HG03439 (cell line): Measurements from ENCODE around the gene ANO1.

Source experiments
- ATAC-seq: cut with Tn5 transposase; IDR thresholded peaks from one replicate; pipeline ENCODE4 v1.9.1; 2021; ENCODE audit warnings: mild to moderate bottlenecking, moderate library complexity; ENCODE audit not compliant: unreplicated experiment

The ANO1 gene

DNA sequence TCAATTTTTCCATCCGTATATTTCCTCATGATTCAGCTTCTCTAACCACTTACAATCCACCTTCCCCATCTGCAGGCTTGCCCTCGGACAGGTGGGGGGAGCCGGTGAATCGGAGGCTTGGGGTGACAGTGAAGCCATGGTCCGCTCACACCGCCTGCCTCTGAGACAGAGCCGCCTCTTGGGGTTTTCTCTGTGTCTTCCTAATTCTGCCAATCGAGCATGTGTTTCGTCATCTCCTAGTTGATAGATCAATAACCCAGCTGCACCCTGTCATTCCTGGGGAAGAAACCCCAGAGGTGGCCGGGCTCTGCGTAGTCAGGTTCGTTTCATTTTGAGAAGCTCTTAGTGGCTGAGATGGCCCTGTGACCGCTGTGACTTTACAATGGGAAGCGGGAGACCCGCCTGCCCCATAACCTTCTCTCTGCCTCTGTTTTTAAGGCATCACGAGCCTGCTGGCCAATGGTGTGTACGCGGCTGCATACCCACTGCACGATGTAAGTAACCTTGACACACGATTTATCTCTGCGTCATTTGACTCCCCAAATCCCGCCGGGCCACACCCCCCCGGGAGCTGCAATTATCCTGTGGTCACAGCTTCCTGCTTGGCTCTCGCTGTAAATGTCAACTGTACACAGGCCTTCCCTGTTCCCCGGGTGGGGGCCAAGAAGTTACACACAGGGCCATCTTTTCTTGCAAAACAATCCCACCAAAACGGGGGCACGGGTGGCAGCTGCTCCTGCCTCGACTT lies 33.3 kb downstream of the ANO1 start:
- no peak for ATAC-seq

DNA sequence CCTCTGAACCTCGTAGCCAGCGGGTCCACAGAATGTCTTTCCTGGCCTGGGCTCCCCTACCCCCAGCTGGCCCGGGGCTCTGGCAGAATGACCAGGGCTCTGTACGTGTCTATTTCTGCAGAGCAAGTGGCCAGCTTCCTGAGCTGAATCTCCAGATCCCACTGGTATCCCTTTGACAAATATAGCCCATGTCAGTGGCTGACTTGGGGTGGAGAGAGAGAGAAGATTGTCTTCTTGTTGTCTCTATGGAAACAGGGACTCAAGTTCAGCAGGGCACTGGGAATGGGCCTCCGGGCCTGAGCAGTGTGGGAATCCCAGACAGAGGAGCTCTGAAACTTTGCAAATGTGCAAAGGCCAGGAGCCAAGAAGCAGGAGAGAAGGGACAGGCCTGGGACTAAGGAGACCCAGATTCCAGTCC lies 33.9 kb downstream of the ANO1 start:
- ATAC-seq = no peak

DNA sequence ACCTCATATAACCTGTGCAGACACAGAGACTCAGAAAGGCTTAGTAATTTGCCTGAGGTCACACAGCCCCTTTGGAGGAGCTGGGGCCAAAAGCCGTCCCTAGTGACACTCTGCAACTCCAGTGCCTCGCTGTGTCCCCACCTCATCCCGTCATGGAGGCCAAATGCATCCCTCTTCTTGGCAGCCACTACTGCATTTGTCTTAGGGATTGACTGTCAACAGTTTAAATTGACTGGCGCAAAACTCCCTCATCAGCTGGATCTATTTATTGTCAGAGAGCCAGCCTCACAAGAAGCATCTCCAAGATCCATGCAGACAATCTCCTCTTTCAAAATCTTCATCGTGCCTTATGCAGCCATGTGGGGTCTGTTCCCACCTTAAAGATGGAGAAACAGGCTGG lies 35.7 kb downstream of the ANO1 start:
- no peak for ATAC-seq

DNA sequence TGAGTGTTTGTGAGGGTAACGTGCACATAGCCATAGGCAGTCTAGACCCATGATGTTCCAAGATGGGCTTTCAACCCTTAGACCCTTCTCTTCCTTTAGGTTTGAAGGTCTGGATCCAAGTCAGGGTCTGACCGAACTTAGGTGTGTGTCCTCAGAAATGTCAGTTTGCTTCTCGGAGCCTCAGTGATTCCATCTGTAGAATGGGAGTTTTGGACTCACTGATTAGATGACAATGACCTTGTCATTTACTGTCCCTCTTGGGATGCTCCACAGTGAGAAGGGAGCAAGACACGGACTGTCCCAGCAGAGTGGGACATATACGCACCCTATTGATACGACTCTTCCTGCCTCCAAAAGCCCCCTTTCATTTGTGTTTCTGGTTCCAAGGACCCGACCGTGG lies 37.7 kb downstream of the ANO1 start:
- ATAC-seq = no peak

GRCh38 chr11:70116386-70117065 lies 38.4 kb downstream of the ANO1 start:
- no peak for ATAC-seq

DNA sequence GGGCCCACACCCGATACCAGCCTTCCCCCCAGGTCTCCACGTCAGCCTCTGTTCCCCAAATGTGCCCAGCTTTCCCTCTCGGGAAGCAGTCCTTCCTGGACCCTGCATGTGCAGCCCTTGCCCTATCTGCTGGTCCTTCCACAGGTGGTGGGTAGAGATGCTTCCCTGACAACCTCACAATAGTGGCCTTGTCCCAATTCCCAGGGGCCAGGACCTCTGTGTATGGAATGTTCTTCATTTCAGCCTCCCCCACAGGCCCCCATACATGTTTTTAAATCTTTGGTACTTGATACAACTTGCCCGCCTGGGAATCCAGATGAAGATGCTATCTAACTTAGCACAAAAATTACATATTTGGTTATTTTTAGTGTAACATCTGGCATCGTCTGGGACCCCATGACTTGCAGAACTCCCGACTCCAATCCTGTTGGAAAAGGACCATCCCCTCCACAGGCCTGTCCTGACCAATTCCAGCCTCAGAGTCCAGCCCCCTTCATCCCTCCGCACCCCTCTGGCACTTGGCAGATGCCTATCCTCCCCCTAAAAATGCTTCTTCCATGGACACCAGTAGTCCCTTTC lies 39.5 kb downstream of the ANO1 start:
- ATAC-seq = no peak

DNA sequence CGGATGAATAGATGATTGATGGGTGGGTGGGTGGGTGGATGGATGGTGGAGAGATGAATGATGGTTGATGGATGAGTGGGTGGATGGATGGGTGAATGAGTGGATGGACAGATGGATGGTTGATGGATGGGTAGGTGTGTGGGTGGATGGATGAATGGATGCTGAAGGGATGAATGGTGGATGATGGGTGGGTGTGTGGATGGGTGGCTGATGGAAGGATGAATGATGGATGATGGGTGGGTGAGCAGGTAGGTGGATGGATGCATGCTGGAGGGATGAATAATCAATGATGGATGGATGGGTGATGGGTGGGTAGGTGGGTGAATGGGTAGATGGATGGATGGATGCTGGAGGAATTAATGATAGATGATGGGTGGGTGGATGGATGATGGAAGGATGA lies 40.5 kb downstream of the ANO1 start:
- ATAC-seq = no peak

DNA sequence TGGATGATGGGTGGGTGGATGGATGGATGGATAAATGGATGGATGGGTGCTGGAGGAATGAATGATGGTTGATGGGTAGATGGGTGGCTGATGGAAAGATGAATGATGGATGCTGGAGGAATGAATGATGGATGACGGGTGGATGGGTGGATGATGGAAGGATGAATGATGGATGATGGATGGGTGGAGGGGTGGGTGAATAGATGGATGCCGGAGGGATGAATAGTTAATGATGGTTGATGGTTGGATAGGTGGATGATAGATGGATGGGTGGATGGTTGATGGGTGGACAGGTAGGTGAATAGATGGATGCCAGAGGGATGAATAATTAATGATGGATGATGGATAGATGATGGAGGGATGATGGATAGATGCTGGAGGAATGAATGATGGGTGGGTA lies 41.4 kb downstream of the ANO1 start:
- ATAC-seq = no peak

- ATAC-seq = no peak
These were observed 42.6 kb downstream of the ANO1 start for GRCh38 chr11:70120674-70121073.

DNA sequence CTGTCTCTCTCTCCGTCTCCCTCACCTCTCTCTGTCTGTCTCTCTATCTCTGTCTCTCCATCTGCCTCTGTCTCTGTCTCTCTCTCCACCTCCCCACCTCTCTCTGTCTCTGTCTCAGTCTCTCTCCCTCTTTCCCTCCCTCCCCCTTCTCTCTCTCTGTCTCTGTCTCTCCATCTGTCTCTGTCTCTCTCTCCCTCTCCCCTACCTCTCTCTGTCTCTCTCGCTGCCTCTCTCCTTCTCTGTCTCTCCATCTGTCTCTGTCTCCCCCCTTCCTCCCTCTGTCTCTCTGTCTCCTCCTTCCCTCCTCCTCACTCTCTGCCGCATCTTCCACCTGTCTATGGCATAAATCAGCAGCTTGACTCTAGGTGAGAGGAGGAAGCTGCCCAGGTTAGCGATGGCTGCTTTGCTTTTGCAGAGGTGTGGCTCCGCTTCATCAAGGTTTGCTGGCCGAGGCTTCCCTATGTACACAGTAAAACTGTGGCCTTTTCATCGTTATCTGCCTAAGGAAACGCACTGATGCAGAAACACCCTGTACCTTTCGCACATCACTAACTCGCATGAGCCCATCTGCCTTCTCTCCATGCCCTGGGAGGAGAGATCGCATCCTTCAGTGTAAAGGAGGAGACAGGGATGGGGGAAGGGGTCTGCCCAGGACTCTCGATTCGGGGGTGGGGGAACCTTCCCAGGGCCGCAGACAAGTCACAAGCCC lies 44.5 kb downstream of the ANO1 start:
- ATAC-seq = no peak

DNA sequence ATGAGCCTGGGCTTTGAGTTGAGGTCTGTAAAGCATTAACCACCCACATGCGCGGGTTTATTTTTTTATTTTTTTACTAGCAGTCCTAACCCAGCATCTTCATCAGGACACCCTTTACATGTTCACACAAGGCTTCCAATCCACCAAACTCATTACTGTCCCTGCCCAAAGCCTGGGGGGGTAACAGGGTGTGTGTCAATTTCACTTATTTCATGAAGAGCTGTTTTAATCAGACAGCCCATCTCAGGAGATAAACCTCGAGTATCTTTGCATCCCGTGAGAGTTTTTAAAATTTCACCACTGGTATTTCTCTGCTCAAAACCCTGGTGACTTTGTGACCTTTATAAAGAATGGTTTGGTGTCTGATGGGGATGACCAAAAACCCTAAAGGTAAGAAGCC lies 45.6 kb downstream of the ANO1 start:
- ATAC-seq = no peak

DNA sequence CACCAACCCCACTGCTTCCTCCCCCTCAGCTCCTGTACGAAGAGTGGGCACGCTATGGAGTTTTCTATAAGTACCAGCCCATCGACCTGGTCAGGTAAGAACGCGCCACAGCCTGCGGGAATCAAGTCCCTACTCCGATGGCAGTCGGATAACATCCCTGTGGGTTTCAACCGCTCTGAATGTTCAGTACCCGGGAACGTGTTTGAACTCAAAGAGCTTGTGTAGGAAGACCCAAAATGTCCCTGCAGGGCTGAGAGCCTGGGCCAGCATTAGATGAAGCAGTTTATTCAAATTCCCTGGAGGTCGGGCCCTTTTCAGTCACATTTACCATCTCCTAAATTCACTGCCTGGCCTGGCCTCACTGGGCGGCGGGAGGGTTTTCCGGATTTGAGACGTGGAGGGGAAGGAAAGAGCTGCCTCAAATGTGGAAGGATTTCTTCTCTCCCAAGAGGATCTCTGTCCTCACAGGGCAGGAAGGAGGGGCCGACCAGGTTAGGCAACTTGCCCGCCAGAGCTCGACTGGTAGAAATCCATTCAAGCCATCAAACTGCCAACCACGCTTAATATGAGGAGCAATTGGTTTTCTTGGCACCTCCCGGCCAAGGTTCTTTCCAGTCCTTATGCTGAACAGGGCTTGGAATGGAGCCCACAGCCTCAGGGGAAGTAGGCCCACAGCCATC lies 46.3 kb downstream of the ANO1 start:
- ATAC-seq = no peak

- no peak for ATAC-seq
These were observed 48.4 kb downstream of the ANO1 start for GRCh38 chr11:70126494-70126893.

DNA sequence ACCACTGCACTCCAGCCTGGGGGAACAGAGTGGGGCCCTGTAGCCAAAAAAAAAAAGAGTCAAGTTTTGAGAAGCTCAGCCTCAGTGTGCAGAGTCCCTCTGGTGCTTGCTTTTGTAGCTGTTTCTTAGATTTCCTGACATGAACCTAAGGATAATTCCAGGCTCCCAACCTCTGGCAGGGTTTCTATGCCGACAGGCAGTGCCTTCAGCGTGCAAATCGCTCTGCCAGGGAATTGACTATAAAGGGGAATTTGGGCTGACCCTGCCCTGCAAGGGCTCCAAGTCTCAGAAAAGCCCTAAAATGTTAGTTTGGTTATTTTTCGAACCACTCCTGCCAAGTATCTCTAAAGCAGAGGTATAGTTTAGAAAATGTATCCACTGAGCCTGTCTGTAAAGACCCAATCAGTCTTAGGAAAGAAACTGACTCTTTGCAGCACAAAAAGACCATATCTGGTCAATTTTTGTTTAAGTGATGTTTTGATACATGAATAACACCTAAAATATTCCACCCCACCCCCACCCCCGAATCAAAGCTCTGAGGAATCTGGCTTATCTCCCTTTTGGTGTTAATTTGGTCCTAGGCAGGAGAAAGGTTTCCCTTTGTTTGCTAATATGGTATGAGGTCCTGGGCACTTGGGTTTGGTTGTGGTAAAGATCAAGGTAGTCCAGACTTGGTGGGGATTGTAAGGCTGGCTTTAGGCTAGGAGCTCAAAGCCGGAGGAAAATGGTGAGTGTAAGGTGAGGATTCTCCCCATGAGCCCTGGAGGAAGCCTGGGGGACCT lies 49.7 kb downstream of the ANO1 start:
- ATAC-seq = no peak

DNA sequence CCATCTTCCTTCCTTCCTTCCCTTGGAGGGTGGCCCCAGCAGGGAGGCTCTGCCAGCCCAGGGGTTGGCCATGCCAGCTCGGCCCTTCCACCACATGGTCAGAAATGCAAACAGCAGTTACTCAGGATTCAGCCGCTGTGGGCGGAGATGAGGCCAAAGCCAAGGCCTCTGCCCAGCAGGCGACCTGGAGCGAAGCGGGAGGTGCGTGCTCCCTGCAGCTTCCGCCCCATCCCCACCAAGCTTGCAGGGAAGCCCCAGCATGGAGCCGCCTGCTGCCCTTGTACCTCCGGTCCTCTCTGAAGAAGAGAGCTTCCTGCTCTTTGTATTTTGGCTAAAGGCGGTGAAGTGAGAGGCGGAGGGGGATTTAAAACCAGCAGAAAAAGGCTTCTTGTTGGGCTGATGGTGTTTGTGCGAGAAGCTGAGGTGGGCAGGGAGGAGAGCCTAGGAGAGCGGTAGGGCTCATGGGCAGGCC lies 50.4 kb downstream of the ANO1 start:
- ATAC-seq = no peak

GRCh38 chr11:70129051-70129592 lies 51.0 kb downstream of the ANO1 start:
- ATAC-seq = no peak

DNA sequence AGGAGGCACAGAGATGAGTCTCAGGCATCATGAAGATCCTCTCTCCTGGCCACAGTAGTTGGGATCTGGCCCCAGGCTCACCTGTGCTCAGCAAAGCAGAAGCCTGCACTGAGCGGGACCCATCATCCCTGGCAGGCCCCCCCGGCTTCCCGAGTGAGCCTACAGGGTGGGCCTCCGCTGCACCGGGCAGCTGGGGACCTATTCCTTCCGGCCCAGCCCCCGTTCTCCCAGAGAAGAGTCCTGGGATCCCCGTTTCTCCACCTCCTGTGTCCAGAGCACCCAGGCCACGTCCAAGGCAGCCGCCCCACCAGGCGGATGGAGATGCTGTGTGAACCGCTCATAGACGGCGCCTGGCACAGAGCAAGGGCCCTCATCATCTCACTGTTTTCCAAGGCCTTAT lies 52.5 kb downstream of the ANO1 start:
- ATAC-seq = no peak

GRCh38 chr11:70131606-70132190 lies 53.6 kb downstream of the ANO1 start:
- ATAC-seq = no peak

DNA sequence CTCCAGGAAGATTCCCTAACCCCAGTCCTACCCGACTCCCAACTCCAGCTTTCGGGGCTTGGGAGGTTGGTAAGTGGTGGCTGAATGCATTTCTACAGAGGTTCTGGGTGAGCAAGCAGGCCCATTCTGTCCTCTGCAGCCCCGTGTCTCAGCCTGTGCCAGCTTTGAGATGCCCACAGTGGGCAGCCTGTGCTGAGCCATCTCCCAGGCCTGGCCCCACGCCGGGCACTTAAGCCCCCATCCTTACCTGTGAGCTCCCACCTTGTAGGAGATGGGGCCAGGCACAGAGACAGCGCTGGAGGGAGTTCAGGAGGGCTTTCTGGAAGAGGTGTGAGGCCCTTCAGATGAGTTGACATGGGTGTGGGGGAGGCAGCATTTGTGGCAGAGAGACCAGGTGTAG lies 54.5 kb downstream of the ANO1 start:
- ATAC-seq = no peak
